Activated T-helper 1 cell treated with Interleukin-2 at 50 U/mL for 16 hours (primary cell): Measurements from ENCODE around the gene CHAT.

Experiments
- DNase-seq: peaks from one replicate; pipeline ENCODE4 v3.0.0-alpha.2; 2020; ENCODE audit warnings: low read depth

The CHAT gene

GRCh38 chr10:49631975-49632374 lies 18.1 kb downstream of the CHAT start:
- DNase-seq = no peak

- no peak for DNase-seq
Observed at GRCh38 chr10:49632406-49633317, 18.8 kb downstream of the CHAT start.

- no peak for DNase-seq
Observed at GRCh38 chr10:49633327-49634068, 19.7 kb downstream of the CHAT start.

GRCh38 chr10:49634069-49634660 lies 20.3 kb downstream of the CHAT start:
- DNase-seq = no peak

GRCh38 chr10:49642311-49642710 lies 28.5 kb downstream of the CHAT start:
- DNase-seq = no peak

GRCh38 chr10:49643241-49644034 lies 29.6 kb downstream of the CHAT start:
- no peak for DNase-seq

GRCh38 chr10:49644035-49644646 lies 30.3 kb downstream of the CHAT start:
- no peak for DNase-seq

- DNase-seq = no peak
Observed at GRCh38 chr10:49645417-49645816, 31.6 kb downstream of the CHAT start.

GRCh38 chr10:49645871-49646870 lies 32.3 kb downstream of the CHAT start:
- DNase-seq = no peak

- DNase-seq = no peak
Observed at GRCh38 chr10:49647554-49647953, 33.7 kb downstream of the CHAT start.

GRCh38 chr10:49647985-49648795 lies 34.4 kb downstream of the CHAT start:
- DNase-seq = no peak

- no peak for DNase-seq
Observed at GRCh38 chr10:49649294-49649693, 35.5 kb downstream of the CHAT start.

GRCh38 chr10:49649936-49650723 lies 36.3 kb downstream of the CHAT start:
- no peak for DNase-seq

- DNase-seq = no peak
Observed at GRCh38 chr10:49650724-49651034, 36.8 kb downstream of the CHAT start.

- no peak for DNase-seq
Observed at GRCh38 chr10:49651039-49651835, 37.4 kb downstream of the CHAT start.

GRCh38 chr10:49651917-49652316 lies 38.1 kb downstream of the CHAT start:
- no peak for DNase-seq

GRCh38 chr10:49652421-49653272 lies 38.8 kb downstream of the CHAT start:
- DNase-seq = no peak
